VCaP (cell line): Measurements from ENCODE around the gene HORMAD2.

Source experiments
- H3K27ac ChIP-seq: fragments of 450-650 bp; 2 replicates; pipeline ENCODE4 v1.5.1; 2017
- TF ChIP-seq, protein P1 (sequence below): fragments of 450-650 bp; conservative IDR thresholded peaks from 2 replicates; pipeline ENCODE4 v1.5.1; 2017; ENCODE audit warnings: mild to moderate bottlenecking, moderate library complexity

Gene HORMAD2

DNA sequence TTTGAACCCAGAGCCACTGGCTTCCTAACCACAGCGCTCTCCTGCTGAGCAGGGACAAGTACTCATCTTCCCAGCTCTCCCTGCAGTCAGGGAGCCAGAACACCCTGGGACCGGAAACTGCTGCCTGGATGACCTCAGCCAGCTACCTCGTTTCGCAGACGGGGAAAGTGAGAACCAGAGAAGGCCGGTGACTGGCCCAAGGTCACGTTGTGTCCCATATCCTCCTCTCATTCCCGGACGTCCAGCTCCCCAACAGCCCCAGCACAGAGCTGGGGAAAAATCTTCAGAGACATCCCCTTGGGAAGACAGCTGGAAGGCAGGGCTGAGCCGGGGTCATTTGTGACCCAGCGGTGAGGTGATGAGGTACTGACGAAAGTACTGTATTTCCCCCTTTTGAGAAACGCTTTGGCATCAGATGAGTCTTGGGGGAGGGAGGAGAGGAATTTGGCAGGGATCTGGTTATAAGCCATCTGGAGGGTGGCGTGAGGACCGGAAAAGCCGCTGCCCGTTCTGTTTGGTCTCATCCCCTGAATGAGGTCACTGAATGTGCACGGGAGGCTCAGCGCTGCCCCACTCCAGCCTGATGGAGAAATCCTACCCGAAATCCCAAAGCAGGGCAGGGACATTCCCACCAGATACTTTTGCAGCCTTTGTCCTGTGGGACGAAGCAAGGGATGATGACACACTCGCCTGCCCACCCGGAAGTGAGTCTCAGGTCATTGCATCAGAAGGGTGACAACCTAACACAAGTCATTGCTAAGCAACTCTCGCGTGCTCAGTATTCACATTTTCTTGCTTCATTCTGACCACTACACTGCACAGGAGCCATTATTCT is 125.2 kb downstream of the HORMAD2 start:
- no peak overlapping the region for H3K27ac ChIP-seq
- TF ChIP-seq, protein P1, sequence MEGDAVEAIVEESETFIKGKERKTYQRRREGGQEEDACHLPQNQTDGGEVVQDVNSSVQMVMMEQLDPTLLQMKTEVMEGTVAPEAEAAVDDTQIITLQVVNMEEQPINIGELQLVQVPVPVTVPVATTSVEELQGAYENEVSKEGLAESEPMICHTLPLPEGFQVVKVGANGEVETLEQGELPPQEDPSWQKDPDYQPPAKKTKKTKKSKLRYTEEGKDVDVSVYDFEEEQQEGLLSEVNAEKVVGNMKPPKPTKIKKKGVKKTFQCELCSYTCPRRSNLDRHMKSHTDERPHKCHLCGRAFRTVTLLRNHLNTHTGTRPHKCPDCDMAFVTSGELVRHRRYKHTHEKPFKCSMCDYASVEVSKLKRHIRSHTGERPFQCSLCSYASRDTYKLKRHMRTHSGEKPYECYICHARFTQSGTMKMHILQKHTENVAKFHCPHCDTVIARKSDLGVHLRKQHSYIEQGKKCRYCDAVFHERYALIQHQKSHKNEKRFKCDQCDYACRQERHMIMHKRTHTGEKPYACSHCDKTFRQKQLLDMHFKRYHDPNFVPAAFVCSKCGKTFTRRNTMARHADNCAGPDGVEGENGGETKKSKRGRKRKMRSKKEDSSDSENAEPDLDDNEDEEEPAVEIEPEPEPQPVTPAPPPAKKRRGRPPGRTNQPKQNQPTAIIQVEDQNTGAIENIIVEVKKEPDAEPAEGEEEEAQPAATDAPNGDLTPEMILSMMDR: no peak

DNA sequence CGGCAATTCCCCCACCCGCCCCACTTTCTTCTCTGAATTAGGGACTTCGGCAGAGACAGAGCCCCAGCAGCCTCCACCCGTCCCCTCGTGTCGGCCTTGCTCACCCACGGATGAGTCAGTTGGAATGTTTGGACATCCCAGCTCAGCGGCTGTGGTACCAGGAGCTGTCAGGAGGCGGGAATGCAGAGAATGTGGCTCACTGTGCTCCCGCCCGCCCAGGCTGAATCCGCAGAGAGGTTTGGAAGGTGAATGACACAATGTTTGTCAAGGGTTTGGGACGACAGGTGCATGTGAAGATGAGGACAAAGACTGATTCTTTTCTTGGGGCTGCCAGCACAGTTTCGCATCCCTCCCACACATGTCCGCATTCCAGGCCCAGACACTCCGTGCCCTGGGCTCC is 126.7 kb downstream of the HORMAD2 start:
- no peak overlapping the region for H3K27ac ChIP-seq
- TF ChIP-seq, protein P1: no peak

DNA sequence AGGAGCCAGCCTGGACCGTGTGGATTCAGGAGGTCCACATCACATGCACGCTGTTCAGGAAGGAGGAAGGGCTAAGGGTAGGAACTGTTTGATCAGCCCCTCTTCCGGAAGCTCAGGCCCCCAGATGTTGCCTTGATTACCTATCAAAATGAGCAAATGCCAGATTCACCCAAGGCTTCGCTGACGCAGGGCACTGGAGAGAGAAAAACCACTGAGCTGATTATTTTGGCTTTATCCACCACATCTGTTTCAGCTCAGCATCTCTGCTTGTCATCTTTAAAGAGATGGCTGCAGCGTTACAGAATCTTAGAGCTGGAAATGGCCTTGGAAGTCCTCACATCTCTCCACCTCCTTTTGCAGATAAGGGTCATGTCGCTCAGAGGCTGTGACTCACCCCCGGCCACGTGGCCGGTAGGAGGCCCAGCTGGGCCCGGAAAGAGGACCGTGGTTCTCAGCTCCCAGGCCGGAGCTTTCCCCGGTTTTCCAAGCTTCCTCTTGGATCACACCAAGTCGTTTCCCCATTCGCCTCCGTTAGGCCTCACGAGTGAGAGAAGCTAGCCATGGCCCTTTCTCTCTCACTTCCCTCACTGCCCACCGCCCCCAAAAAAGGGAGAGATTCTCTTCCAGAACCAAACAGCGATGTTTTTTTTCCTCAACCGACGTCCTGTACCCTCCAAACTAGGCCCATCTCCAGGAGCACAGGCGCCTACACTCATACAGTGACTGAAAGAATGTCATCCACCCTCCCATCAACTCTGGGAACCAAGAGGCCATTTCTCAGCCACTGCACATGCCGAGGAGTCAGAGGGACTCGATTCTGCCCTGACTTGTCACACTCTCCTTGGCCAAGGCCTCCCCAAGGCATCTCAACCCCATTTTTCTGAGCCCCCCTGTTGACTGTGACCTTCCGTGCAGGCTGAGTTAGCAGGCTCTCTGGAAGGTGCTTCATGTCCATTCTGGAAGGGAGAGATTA is 128.7 kb downstream of the HORMAD2 start:
- TF ChIP-seq, protein P1: no peak
- no peak overlapping the region for H3K27ac ChIP-seq

DNA sequence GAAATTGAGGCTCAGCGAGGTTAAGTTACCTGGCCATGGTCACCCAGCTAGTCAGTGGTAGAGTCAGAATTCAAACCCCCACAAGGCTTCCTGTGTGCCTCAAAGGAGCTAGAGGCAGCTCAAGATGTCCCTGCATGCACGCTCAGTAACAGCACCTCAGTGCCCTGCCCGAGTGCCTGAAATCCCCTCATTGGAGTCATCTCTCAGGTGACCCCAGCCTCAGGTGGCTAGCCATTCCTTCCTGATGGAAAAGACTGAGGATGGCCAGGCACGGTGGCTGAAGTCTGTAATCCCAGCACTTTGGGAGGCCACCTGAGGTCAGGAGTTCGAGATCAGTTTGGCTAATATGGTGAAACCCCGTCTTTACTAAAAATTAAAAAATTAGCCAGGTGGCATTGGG is 129.4 kb downstream of the HORMAD2 start:
- TF ChIP-seq, protein P1: no peak
- H3K27ac ChIP-seq: no peak overlapping the region

DNA sequence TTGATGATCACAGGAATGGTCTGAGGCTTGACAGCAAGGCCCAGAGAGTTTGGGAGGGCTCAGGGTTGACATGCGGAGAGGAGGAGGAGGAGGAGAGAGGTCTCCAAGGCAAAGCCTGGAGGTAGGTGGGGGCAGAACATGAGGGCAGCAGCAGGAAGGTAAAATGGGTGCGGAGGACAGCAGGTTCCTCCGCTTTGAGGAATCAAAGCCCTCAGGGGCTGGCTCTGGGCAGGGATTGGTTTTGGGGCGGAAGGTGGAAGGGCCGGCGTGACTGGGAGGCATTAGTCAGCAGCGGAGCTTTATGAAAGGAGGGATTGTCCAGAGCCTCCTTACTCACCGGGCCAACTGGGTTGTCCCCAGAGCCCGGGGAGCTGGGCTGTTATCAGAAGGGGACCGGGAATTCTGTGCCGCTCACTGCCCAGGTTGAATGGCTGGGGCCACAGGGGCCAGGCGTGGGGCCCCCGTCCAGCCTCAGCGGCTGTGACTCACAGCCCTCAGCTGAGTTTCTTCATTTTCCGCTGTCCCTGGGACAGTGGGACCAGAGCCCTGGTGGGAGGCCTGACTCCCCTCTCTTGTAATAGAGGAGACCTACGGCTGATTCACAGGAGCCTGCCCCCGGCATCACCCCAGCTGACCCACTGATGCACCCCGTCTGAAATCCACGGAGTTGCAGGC is 130.1 kb downstream of the HORMAD2 start:
- TF ChIP-seq, protein P1: no peak
- H3K27ac ChIP-seq: no peak overlapping the region

DNA sequence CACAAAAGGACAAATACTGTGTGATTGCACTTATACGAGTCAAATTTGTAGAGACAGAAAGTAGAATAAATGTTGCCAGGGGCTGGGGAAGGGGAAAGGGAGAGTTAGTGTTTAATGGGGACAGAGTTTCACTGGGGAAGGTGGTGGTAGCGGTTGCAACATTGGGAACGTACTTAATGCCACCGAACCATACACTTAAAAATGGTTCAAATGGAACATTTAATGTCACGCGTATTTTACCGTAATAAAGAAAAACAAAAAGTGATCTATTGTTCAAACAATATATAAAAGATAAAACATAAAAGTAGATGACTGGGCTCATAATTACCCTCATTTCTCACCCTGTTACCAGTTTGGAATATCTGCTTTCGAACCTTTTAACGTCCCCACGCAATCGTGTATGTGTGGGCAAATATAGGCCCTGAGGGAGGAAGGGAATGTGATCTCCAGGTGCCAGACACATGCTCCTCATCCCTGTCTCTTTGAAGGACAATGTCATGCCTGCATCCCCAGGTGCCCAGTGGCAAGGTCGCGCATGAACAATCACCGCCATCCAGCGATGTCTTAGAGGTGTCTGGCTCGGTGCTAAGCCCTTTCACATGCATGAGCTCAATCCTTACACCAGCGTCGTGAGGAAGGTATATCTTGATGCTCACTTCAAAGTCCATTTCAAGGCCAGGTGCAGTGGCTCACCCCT is 131.0 kb downstream of the HORMAD2 start:
- no peak overlapping the region for H3K27ac ChIP-seq
- TF ChIP-seq, protein P1: no peak
